ENCODE measurements around the gene ST14. TPM values are rescaled to one million over a fixed set of nuclear protein-coding genes. Genes with fewer than 3 reads are reported as not detected.

Gene ST14
- total and polyA plus RNA-seq, 2 donors (not counting 1 experiment from before 2014, with no cell fraction given): 36.2 to 52.2 TPM

DNA sequence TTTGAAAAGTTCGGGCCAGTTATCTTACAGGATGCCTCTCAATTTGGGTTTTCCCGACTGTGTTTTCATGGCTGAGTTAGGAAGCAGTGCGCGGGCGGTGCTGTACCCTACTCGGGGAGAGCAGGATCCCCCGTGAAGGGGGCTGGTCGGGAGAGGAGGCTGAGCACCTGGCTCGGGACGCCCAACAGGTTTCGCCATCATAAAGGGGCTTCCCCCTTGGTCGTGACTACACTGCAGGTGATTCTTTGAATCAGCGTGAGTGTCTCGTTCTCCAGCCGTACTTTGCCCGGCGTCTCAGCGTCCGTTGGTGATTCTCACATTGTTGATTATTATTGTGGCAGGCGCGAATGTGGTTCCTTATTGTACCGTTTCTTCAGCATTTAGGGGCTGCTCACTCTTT lies 46.6 kb downstream of the ST14 start:
- H3K9me3 ChIP-seq (ENCODE audit: control extremely low read depth in 1 of 3, control insufficient read depth in 2 of 3, insufficient read depth in 1 of 3, low read length in 2 of 3): peaks cover 0 to 10% (median 0%) of the 10 kb centered on the region in 3 donors
- 87% methylated on average over 13 of the region's 22 CpGs for WGBS (ENCODE audit: insufficient coverage)
- POLR2A ChIA-PET: interaction anchor here (0.5 to 0.6 kb wide), 2 partner anchors 46 to 1588 kb away, joined by 3 to 4 read pairs; no protein-coding TSS in a partner anchor
- no peaks in the 10 kb centered on the region for H4K20me1 ChIP-seq (ENCODE audit: control insufficient read depth, insufficient read depth, low read length, poor library complexity, severe bottlenecking)
- no peak overlapping the region for H3K4me3 ChIP-seq (ENCODE audit: control extremely low read depth in 1 of 5, extremely low read depth in 1 of 5, insufficient read depth in 1 of 5, low read depth in 2 of 5, low read length in 4 of 5)
- Mint-ChIP-seq H3K9me3 (ENCODE audit: insufficient read depth) (no peaks in the 10 kb centered on the region), H3K4me1 (peaks cover 27% of the 10 kb centered on the region), H3K27me3 (no peaks in the 10 kb centered on the region), H3K4me3 (no peak overlapping the region), H3K27ac (no peak overlapping the region)
- peaks cover 0 to 13% of the 10 kb centered on the region in 2 experiments for H3K36me3 ChIP-seq (replicated peaks in 1 of 2; ENCODE audit: control extremely low read depth in 1 of 2, control insufficient read depth in 1 of 2, extremely low read depth in 1 of 2, insufficient read depth in 2 of 2, low read length in 1 of 2)
- no peak overlapping the region for H3K27ac ChIP-seq (ENCODE audit: low read length in 2 of 2)
- no peaks in the 10 kb centered on the region for H3K79me2 ChIP-seq (ENCODE audit: control insufficient read depth, insufficient read depth, low read length)
- ATAC-seq (ENCODE audit: low read depth): no peak
- no peaks in the 10 kb centered on the region for H3K27me3 ChIP-seq (replicated peaks in 1 of 4; ENCODE audit: control extremely low read depth in 1 of 4, control insufficient read depth in 3 of 4, insufficient read depth in 4 of 4, low read length in 3 of 4)
- H2AFZ ChIP-seq (ENCODE audit: insufficient read depth, low read depth, low read length, poor library complexity, severe bottlenecking): no peak overlapping the region
- no peak overlapping the region for H3K4me2 ChIP-seq (replicated peaks; ENCODE audit: low read depth, low read length, poor library complexity, severe bottlenecking)
- intact Hi-C loops (cut with micrococcal nuclease): no loop called here
- no peak for TF ChIP-seq EZH2 (IDR thresholded peaks at IDR 0.05; ENCODE audit: borderline replicate concordance, insufficient read depth, low read depth, low read length, poor library complexity, severe bottlenecking)
- TF ChIP-seq, protein P1, sequence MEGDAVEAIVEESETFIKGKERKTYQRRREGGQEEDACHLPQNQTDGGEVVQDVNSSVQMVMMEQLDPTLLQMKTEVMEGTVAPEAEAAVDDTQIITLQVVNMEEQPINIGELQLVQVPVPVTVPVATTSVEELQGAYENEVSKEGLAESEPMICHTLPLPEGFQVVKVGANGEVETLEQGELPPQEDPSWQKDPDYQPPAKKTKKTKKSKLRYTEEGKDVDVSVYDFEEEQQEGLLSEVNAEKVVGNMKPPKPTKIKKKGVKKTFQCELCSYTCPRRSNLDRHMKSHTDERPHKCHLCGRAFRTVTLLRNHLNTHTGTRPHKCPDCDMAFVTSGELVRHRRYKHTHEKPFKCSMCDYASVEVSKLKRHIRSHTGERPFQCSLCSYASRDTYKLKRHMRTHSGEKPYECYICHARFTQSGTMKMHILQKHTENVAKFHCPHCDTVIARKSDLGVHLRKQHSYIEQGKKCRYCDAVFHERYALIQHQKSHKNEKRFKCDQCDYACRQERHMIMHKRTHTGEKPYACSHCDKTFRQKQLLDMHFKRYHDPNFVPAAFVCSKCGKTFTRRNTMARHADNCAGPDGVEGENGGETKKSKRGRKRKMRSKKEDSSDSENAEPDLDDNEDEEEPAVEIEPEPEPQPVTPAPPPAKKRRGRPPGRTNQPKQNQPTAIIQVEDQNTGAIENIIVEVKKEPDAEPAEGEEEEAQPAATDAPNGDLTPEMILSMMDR (IDR thresholded peaks at IDR 0.05): no peak
- H3K4me1 ChIP-seq (ENCODE audit: control insufficient read depth in 2 of 2, insufficient read depth in 2 of 2, low read length in 2 of 2): peaks cover 18 to 24% of the 10 kb centered on the region in 2 donors
- no peak overlapping the region for H3K9ac ChIP-seq (ENCODE audit: low read length)
- CTCF ChIA-PET: interaction anchor here (1.6 kb wide), 1 partner anchor 656 kb away, joined by 3 read pairs; no protein-coding TSS in a partner anchor
- DNase-seq: no peak

DNA sequence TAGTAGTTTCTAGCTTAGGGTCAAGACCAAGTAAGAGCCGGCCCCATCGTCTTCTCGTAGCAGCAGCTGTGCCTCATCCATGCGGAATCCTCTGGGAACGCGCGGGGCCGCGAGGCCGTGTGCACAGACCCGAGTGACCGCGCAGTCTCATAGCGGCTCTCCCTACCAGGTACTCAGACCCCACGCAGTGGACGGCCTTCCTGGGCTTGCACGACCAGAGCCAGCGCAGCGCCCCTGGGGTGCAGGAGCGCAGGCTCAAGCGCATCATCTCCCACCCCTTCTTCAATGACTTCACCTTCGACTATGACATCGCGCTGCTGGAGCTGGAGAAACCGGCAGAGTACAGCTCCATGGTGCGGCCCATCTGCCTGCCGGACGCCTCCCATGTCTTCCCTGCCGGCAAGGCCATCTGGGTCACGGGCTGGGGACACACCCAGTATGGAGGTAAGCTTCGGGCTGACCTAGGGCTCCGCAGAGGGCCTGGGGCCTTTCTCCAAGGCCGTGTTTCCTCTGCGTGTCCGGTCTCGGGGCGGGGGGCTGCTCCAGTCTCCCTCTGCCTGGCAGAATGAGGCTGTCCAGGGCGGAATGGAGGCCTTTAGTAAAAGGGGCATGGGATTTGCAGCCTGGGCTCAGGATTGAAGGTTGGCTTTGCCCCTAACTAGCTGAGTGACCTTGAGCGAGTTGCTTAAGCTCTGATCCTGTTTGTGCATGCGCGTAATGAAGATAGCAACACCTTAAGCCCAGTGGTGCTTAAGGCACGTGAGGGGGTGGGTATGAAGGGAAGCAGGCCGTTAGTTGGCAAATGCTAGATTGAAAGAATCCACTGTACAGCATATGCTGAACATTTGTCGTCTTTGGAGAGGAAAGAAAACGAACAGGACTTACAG lies 48.9 kb downstream of the ST14 start:
- Mint-ChIP-seq H3K4me1 (peaks cover 15% of the 10 kb centered on the region), H3K9me3 (ENCODE audit: insufficient read depth) (no peaks in the 10 kb centered on the region), H3K4me3 (no peak overlapping the region), H3K27me3 (no peaks in the 10 kb centered on the region), H3K27ac (no peak overlapping the region)
- ChIA-PET CTCF (interaction anchor here (0.9 to 1.6 kb wide), 5 partner anchors 18 to 226 kb away, joined by 3 to 4 read pairs (median 3); no protein-coding TSS in a partner anchor), POLR2A (no interaction called here)
- no peaks in the 10 kb centered on the region for H4K20me1 ChIP-seq (ENCODE audit: control insufficient read depth, insufficient read depth, low read length, poor library complexity, severe bottlenecking)
- H3K9me3 ChIP-seq (ENCODE audit: control extremely low read depth in 1 of 3, control insufficient read depth in 2 of 3, insufficient read depth in 1 of 3, low read length in 2 of 3): no peaks in the 10 kb centered on the region
- WGBS (ENCODE audit: insufficient coverage): 98% methylated on average over 42 of the region's 45 CpGs
- TF ChIP-seq, protein P1 (IDR thresholded peaks at IDR 0.05): no peak
- TF ChIP-seq EZH2 (IDR thresholded peaks at IDR 0.05; ENCODE audit: borderline replicate concordance, insufficient read depth, low read depth, low read length, poor library complexity, severe bottlenecking): no peak
- H3K79me2 ChIP-seq (ENCODE audit: control insufficient read depth, insufficient read depth, low read length): no peaks in the 10 kb centered on the region
- no peak for DNase-seq
- no peak overlapping the region for H3K27ac ChIP-seq (ENCODE audit: low read length in 2 of 2)
- intact Hi-C loops (cut with micrococcal nuclease): no loop called here
- H3K36me3 ChIP-seq (replicated peaks in 1 of 2; ENCODE audit: control extremely low read depth in 1 of 2, control insufficient read depth in 1 of 2, extremely low read depth in 1 of 2, insufficient read depth in 2 of 2, low read length in 1 of 2): peaks cover 0 to 13% of the 10 kb centered on the region in 2 experiments
- H3K4me3 ChIP-seq (ENCODE audit: control extremely low read depth in 1 of 5, extremely low read depth in 1 of 5, insufficient read depth in 1 of 5, low read depth in 2 of 5, low read length in 4 of 5): no peak overlapping the region
- ATAC-seq (ENCODE audit: low read depth): no peak
- H2AFZ ChIP-seq (ENCODE audit: insufficient read depth, low read depth, low read length, poor library complexity, severe bottlenecking): no peak overlapping the region
- peaks cover 0 to 14% of the 10 kb centered on the region in 2 donors for H3K4me1 ChIP-seq (ENCODE audit: control insufficient read depth in 2 of 2, insufficient read depth in 2 of 2, low read length in 2 of 2)
- H3K27me3 ChIP-seq (replicated peaks in 1 of 4; ENCODE audit: control extremely low read depth in 1 of 4, control insufficient read depth in 3 of 4, insufficient read depth in 4 of 4, low read length in 3 of 4): no peaks in the 10 kb centered on the region
- no peak overlapping the region for H3K9ac ChIP-seq (ENCODE audit: low read length)
- H3K4me2 ChIP-seq (replicated peaks; ENCODE audit: low read depth, low read length, poor library complexity, severe bottlenecking): no peak overlapping the region
